KMS-11 (cell line): ENCODE measurements around the gene ARHGAP8.

ENCODE experiments used
- H2AFZ ChIP-seq: fragments of 200-600 bp; sonication (generic); 2 replicates; pipeline ENCODE4 v1.6.1; 2016; ENCODE audit warnings: antibody characterized with exemption, mixed run types, low read depth
- H3K27ac ChIP-seq: fragments of 200-600 bp; sonication (generic); 2 replicates; pipeline ENCODE4 v1.6.1; 2016; ENCODE audit warnings: mild to moderate bottlenecking, mixed run types
- H3K27me3 ChIP-seq: fragments of 200-600 bp; sonication (generic); 2 replicates; pipeline ENCODE4 v1.6.1; 2017; ENCODE audit warnings: mild to moderate bottlenecking, low read depth, mixed run types, moderate library complexity; ENCODE audit not compliant: insufficient read depth
- H3K36me3 ChIP-seq: fragments of 200-600 bp; sonication (generic); 2 replicates; pipeline ENCODE4 v1.6.1; 2017; ENCODE audit warnings: mild to moderate bottlenecking, mixed run types; ENCODE audit not compliant: insufficient read depth
- H3K4me1 ChIP-seq: fragments of 200-600 bp; sonication (generic); 2 replicates; pipeline ENCODE4 v1.6.1; 2016; ENCODE audit warnings: mild to moderate bottlenecking, low read depth, mixed run types; ENCODE audit not compliant: poor library complexity, severe bottlenecking
- H3K4me2 ChIP-seq: fragments of 200-600 bp; sonication (generic); 2 replicates; pipeline ENCODE4 v1.7.0; 2016; ENCODE audit warnings: mild to moderate bottlenecking, mixed run types
- H3K4me3 ChIP-seq: fragments of 200-600 bp; sonication (generic); IDR thresholded peaks from 2 replicates; pipeline ENCODE4 v1.6.1; 2017; ENCODE audit warnings: low read depth, low read length, mixed read lengths; ENCODE audit not compliant: insufficient read depth
- H3K79me2 ChIP-seq: fragments of 200-600 bp; sonication (generic); 2 replicates; pipeline ENCODE4 v1.6.1; 2016; ENCODE audit warnings: low read depth, mixed run types; ENCODE audit not compliant: insufficient read depth
- H3K9ac ChIP-seq: fragments of 200-600 bp; sonication (generic); 2 replicates; pipeline ENCODE4 v1.6.1; 2016; ENCODE audit warnings: mild to moderate bottlenecking, mixed run types
- H4K20me1 ChIP-seq: fragments of 200-600 bp; sonication (generic); 2 replicates; pipeline ENCODE4 v1.6.1; 2016; ENCODE audit warnings: mild to moderate bottlenecking, mixed run types; ENCODE audit not compliant: insufficient read depth
- TF ChIP-seq, protein P1 (sequence below): fragments of 200-600 bp; sonication (generic); conservative IDR thresholded peaks from 2 replicates; pipeline ENCODE4 v1.6.1; 2017; ENCODE audit warnings: low read depth, mild to moderate bottlenecking, antibody characterized with exemption, low read length, moderate library complexity, mixed read lengths

ARHGAP8 gene

DNA sequence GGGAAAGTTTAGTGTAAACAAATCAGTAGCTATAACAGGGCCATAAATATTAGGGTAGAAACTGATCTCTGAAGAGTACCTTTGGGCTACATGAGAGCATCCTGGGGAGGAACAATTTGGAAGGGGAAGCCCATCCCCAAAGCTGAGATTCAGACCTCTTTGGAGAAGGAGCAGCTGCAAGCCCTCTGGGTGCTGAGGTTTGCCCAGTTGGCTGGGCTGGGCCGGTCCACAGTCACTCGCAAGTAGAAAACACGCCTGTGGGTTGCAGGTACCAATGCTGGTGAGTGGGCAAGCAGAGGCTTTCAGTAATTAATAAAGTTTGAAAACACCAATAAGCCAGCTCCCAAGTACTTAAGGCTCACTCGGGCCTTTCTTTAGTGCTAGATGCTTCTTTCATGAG lies 124.5 kb downstream of the ARHGAP8 start:
- Histone ChIP-seq H3K79me2 (no peaks in the 10 kb centered on the region), H2AFZ (no peak overlapping the region), H3K9ac (no peak overlapping the region), H4K20me1 (no peaks in the 10 kb centered on the region), H3K36me3 (no peaks in the 10 kb centered on the region), H3K4me3 (no peak overlapping the region), H3K27ac (no peak overlapping the region), H3K4me1 (no peaks in the 10 kb centered on the region), H3K27me3 (peaks cover 9% of the 10 kb centered on the region), H3K4me2 (no peak overlapping the region)
- TF ChIP-seq, protein P1, sequence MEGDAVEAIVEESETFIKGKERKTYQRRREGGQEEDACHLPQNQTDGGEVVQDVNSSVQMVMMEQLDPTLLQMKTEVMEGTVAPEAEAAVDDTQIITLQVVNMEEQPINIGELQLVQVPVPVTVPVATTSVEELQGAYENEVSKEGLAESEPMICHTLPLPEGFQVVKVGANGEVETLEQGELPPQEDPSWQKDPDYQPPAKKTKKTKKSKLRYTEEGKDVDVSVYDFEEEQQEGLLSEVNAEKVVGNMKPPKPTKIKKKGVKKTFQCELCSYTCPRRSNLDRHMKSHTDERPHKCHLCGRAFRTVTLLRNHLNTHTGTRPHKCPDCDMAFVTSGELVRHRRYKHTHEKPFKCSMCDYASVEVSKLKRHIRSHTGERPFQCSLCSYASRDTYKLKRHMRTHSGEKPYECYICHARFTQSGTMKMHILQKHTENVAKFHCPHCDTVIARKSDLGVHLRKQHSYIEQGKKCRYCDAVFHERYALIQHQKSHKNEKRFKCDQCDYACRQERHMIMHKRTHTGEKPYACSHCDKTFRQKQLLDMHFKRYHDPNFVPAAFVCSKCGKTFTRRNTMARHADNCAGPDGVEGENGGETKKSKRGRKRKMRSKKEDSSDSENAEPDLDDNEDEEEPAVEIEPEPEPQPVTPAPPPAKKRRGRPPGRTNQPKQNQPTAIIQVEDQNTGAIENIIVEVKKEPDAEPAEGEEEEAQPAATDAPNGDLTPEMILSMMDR = no peak

DNA sequence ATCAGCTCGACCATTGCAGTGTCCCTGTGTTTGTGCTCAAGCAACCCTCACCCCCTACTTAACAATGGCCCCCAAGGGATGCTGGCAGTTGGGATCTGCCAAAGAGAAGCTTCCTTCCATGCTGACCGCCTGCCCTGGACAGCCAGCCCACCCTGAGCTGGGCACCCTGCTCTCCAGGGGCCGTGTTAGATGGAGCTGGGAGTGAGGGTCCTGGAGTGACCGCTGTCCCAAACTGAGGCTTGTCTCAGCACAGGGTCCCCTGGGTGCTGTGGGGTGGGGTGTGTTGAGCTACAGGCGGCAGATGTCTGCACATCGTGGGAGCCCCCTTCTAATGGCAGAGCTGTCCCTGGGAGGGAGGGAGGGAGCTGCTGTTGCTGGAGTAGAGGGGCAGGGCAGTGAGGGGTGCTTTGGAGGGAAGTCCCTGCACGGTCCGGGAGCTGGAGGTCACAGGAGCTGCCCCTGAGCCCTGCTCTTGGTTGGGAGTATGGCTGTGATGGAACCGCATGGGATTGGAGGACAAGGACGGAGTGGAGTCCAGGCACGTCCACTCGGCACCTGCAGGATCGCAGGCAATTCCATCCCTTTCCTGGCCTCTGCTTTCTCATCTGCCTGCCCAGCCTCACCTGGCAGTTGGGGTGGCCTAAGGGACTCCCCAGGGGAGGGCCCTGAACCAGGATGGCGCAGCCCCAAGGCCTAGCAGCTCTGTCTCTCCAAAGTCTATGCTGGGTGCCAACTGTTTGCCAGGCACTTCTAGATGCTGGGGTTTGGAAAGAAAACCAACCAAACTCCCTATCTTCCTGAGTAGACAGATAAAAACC lies 126.3 kb downstream of the ARHGAP8 start:
- H3K36me3 ChIP-seq = no peaks in the 10 kb centered on the region
- peaks cover 9% of the 10 kb centered on the region for H3K27me3 ChIP-seq
- no peaks in the 10 kb centered on the region for H4K20me1 ChIP-seq

DNA sequence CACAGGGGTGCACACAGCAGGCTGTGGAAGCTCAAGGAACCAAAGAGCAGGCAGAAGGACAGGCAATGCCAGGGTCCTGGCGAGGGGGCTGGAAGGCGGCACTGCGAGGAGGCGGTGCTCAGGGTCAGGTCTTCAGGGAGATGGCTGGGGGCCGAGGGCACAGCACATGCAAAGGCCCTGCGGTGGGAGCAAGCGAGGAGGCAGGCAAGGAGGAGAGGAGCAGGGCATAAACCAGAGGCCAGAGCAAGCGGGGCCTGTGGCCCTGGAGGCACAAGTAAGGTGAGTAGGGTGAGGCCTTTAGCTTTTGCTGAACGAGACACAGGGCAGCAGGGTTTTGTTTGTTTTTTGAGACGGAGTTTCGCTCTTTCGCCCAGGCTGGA lies 126.9 kb downstream of the ARHGAP8 start:
- Histone ChIP-seq H2AFZ (no peak overlapping the region), H3K27me3 (peaks cover 9% of the 10 kb centered on the region), H4K20me1 (no peaks in the 10 kb centered on the region), H3K36me3 (no peaks in the 10 kb centered on the region), H3K4me3 (no peak overlapping the region), H3K4me1 (no peaks in the 10 kb centered on the region), H3K79me2 (no peaks in the 10 kb centered on the region), H3K27ac (no peak overlapping the region), H3K4me2 (no peak overlapping the region), H3K9ac (no peak overlapping the region)
- TF ChIP-seq, protein P1 = no peak

More for the DNA sequence above, 126.3 kb downstream of the ARHGAP8 start:
- Histone ChIP-seq H3K9ac (no peak overlapping the region), H3K4me1 (no peaks in the 10 kb centered on the region), H3K4me2 (no peak overlapping the region), H3K27ac (no peak overlapping the region), H3K4me3 (no peak overlapping the region), H2AFZ (no peak overlapping the region), H3K79me2 (no peaks in the 10 kb centered on the region)
- TF ChIP-seq, protein P1 = no peak

DNA sequence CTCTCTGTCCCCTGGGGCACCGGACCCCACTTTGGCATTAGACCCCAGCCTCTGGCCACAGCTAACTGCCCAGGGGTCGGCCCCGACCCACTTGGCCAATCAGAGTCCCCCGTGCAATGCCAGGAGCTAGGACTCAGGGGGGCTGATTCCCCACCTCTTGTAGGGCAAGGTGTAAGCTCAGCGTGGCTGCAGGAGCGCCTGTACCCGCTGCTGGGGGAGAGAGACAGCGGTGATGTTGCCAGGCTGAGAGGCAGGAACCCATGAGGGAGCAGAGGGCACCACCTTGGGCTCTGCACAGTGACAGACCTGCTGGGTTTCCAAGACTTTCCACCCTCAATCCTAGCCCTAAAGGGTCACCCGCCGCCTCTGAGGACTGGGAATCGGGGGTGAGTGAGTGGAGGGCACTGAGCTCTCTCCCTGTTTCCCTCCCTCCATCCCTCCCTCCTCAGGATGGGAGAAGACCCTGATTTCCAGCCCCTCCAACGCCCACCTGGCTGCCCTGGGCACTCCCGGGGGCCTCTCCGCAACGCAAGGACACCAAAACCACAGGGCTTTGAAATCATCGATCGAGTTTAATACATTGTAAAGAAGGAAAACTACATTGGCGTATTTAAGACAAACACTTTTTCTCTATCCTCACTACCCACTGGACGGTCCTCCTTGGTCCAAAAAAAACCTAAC lies 128.4 kb downstream of the ARHGAP8 start:
- Histone ChIP-seq H4K20me1 (no peaks in the 10 kb centered on the region), H3K27ac (no peak overlapping the region), H3K36me3 (no peaks in the 10 kb centered on the region), H3K27me3 (peaks cover 5% of the 10 kb centered on the region), H3K9ac (no peak overlapping the region), H2AFZ (no peak overlapping the region), H3K4me2 (no peak overlapping the region), H3K4me1 (no peaks in the 10 kb centered on the region), H3K79me2 (no peaks in the 10 kb centered on the region), H3K4me3 (no peak overlapping the region)
- TF ChIP-seq, protein P1 = no peak
